A673 (cell line): ENCODE results near the gene SLFN13. TPM values are rescaled to one million over a fixed set of nuclear protein-coding genes. Genes with fewer than 3 reads are reported as not detected.

Source experiments
- BruUV-seq: library from RNA; stranded (reverse); fragments of 400-500 nt; replicated peaks from 2 replicates; lab custom pipeline; 2021; lab: Mats Ljungman, UMichigan
- CTCF ChIA-PET: fragments of 300-600 bp; sonication (Branson Sonifier 250); formaldehyde crosslinking; loops from one replicate; lab custom pipeline; 2022; ENCODE audit warnings: antibody characterized with exemption; lab: Charles Lee
- POLR2A ChIA-PET: fragments of 300-600 bp; sonication (Branson Sonifier 250); formaldehyde crosslinking; loops from one replicate; lab custom pipeline; 2022; ENCODE audit warnings: antibody characterized with exemption; ENCODE audit not compliant: low non-redundant PET; lab: Charles Lee
- DNase-seq: peaks from one replicate; pipeline ENCODE4 v3.0.0-alpha.2; 2015; ENCODE audit warnings: low spot score
- H3K27ac ChIP-seq: fragments of 200-600 bp; sonication (generic); 2 replicates; pipeline ENCODE4 v1.5.1; 2016; ENCODE audit warnings: mixed run types, low read depth, mild to moderate bottlenecking, mixed read lengths, antibody characterized with exemption, low read length; ENCODE audit not compliant: poor library complexity, severe bottlenecking
- H3K27me3 ChIP-seq: fragments of 200-600 bp; sonication (generic); replicated peaks from 2 replicates; pipeline ENCODE4 v1.6.1; 2017; ENCODE audit warnings: mixed run types, low read depth, mild to moderate bottlenecking, mixed read lengths, antibody characterized with exemption, low read length; ENCODE audit not compliant: insufficient read depth, poor library complexity
- H3K36me3 ChIP-seq: fragments of 200-600 bp; sonication (generic); 2 replicates; pipeline ENCODE4 v1.6.1; 2016; ENCODE audit warnings: mixed run types, mild to moderate bottlenecking, mixed read lengths, antibody characterized with exemption, low read length; ENCODE audit not compliant: insufficient read depth, poor library complexity, severe bottlenecking
- H3K4me1 ChIP-seq: fragments of 200-600 bp; sonication (generic); 2 replicates; pipeline ENCODE4 v1.6.1; 2017; ENCODE audit warnings: mixed run types, mild to moderate bottlenecking, mixed read lengths, antibody characterized with exemption, low read length; ENCODE audit not compliant: insufficient read depth, poor library complexity, severe bottlenecking
- H3K4me3 ChIP-seq: fragments of 200-600 bp; sonication (generic); 2 replicates; pipeline ENCODE4 v1.5.1; 2016; ENCODE audit warnings: low read depth, mixed run types, mild to moderate bottlenecking, mixed read lengths, low read length; ENCODE audit not compliant: poor library complexity, severe bottlenecking
- H3K9me3 ChIP-seq: fragments of 200-600 bp; sonication (generic); 2 replicates; pipeline ENCODE4 v1.6.1; 2016; ENCODE audit warnings: mixed run types, low read depth, mild to moderate bottlenecking, mixed read lengths, antibody characterized with exemption, low read length; ENCODE audit not compliant: poor library complexity, severe bottlenecking
- EZH2 ChIP-seq: fragments of 200-600 bp; sonication (generic); IDR thresholded peaks from 2 replicates; pipeline ENCODE4 v1.6.1; 2017; ENCODE audit warnings: borderline replicate concordance, low read depth, mild to moderate bottlenecking, mixed read lengths, antibody characterized with exemption, low read length; ENCODE audit not compliant: poor library complexity, severe bottlenecking
- intact Hi-C: fragments of 100-400 bp; cut with micrococcal nuclease; formaldehyde crosslinking; loops from one replicate; pipeline ENCODE4 v1.10.0; 2022; ENCODE audit not compliant: unreplicated experiment
- total RNA-seq: library from RNA; stranded (reverse); gene quantifications from 2 replicates; pipeline ENCODE4 v1.2.3, GENCODE V29; 2021
- TF ChIP-seq, protein P1 (sequence below): fragments of 300-800, 200-600 bp; sonication (generic); conservative IDR thresholded peaks from 2 replicates; pipeline ENCODE4 v1.5.1; 2017; ENCODE audit warnings: low read depth, mild to moderate bottlenecking, antibody characterized with exemption, low read length, moderate library complexity, mixed read lengths

Gene SLFN13
- total RNA-seq, 1 experiment from 2014 or later, result 34.0 TPM

GRCh38 chr17:35449371-35449931 lies 885 bp upstream of the SLFN13 start:
- Histone ChIP-seq H3K36me3 (no peaks in the 10 kb centered on the region), H3K4me3 (no peak overlapping the region), H3K4me1 (peaks cover 4% of the 10 kb centered on the region), H3K9me3 (no peaks in the 10 kb centered on the region), H3K27me3 (no peaks in the 10 kb centered on the region), H3K27ac (no peak overlapping the region)
- ChIA-PET POLR2A (no interaction called here), CTCF (no interaction called here)
- intact Hi-C loops, result no loop called here
- BruUV-seq, result no TSS peak
- TF ChIP-seq, protein P1, sequence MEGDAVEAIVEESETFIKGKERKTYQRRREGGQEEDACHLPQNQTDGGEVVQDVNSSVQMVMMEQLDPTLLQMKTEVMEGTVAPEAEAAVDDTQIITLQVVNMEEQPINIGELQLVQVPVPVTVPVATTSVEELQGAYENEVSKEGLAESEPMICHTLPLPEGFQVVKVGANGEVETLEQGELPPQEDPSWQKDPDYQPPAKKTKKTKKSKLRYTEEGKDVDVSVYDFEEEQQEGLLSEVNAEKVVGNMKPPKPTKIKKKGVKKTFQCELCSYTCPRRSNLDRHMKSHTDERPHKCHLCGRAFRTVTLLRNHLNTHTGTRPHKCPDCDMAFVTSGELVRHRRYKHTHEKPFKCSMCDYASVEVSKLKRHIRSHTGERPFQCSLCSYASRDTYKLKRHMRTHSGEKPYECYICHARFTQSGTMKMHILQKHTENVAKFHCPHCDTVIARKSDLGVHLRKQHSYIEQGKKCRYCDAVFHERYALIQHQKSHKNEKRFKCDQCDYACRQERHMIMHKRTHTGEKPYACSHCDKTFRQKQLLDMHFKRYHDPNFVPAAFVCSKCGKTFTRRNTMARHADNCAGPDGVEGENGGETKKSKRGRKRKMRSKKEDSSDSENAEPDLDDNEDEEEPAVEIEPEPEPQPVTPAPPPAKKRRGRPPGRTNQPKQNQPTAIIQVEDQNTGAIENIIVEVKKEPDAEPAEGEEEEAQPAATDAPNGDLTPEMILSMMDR, result no peak
- TF ChIP-seq EZH2, result no peak
- no peak for DNase-seq

- Histone ChIP-seq H3K36me3 (no peaks in the 10 kb centered on the region), H3K4me3 (no peak overlapping the region), H3K27ac (no peak overlapping the region), H3K27me3 (no peaks in the 10 kb centered on the region), H3K9me3 (no peaks in the 10 kb centered on the region), H3K4me1 (peaks cover 4% of the 10 kb centered on the region)
- TF ChIP-seq EZH2, result no peak
- TF ChIP-seq, protein P1, result no peak
- intact Hi-C loops, result no loop called here
- ChIA-PET CTCF (no interaction called here), POLR2A (no interaction called here)
- no peak for DNase-seq
- no TSS peak for BruUV-seq
These were observed 297 bp upstream of the SLFN13 start for GRCh38 chr17:35448899-35449227.

DNA sequence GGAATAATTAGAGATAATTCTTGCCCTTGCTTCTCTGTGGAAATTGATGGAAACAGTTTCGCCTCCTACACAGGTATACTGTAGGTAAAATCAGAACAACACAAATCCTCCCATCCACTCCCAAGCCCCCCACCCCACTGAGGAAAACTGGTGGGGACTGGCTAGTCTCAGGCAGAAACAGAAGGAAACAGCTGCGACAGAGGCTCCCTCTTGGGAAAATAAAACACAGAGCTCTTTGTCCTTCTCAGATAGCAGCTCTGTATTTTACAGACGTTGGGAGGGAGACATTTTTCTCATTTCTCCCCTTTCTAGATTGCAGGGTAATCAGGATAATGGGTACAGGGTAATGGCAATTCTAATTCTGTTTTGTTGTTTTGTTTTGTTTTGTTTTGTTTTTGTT lies 1.1 kb downstream of the SLFN13 start:
- Histone ChIP-seq H3K9me3 (no peaks in the 10 kb centered on the region), H3K27me3 (no peaks in the 10 kb centered on the region), H3K27ac (no peak overlapping the region), H3K4me3 (no peak overlapping the region), H3K36me3 (no peaks in the 10 kb centered on the region), H3K4me1 (peaks cover 4% of the 10 kb centered on the region)
- no peak for DNase-seq
- intact Hi-C loops, result no loop called here
- TF ChIP-seq, protein P1, result no peak
- BruUV-seq, result no TSS peak
- POLR2A ChIA-PET, result no interaction called here
- CTCF ChIA-PET, result no interaction called here
